ENCODE measurements around the gene WDR12.
"Not testable (repeated sequence)": the region's sequence is repeated elsewhere in the genome, so short reads cannot be mapped to it uniquely, and the experiment has no call there.

Gene WDR12

DNA sequence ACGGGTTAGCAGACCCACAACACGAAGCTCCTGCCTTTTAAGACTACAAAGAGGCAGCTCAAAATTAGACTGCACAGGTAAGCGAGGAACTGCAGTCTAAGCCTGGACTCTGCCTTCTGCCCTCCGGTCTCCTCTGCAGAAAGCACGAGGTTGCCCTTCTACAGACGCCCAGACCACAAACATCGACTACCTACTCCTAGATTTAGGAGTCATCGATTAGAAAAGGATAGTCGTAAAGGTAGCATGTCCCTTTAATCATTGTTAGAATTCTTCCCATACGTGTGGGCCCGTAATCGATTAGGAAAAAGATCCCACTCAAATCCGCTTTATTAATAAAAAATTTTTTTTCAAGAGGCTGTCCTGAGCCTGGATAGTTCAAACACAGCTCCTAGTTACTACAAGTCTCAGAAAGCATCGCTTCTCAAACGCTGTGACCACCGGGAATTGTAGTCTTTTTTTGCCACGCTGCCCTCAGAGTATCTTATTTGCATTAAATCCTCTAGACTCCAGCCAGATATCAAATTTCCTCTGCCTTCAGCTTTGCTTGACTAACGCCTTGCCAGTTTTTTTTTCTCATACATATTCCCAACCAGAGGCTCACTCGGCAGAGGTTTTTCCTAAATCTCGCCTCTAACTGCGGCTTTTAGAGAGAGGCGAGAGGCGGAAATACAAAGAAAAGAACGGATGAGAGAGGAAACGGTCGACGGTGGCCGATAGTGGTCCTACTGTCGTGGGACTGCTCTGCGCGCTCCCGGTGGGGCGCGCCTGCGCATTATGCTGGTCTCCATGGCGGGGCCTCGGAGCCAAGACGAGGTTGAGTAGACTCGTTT is at the start of gene WDR12, which contains the start of gene CARF:
Gene WDR12, minus strand, starts transcription at position 162 of the 830 bp plus-strand sequence. CDS start 197 bp downstream, outside the sequence.
Gene CARF, plus strand, starts transcription at position 764 of the 830 bp plus-strand sequence. CDS start 29,628 bp downstream, outside the sequence.
- 0 out of 2 replicates have a peak, but pooled peaks cover 8% of the 10 kb centered on the region for H3K36me3 ChIP-seq (ENCODE audit: control insufficient read depth, insufficient read depth, low read length)
- H3K27me3 ChIP-seq (ENCODE audit: control insufficient read depth, insufficient read depth, low read length): no peaks in the 10 kb centered on the region
- peak within 1 kb of the TSS; percentile 80 for H3K27ac ChIP-seq (ENCODE audit: low read depth, low read length)
- peak within 1 kb of the TSS; percentile 88 for H3K9ac ChIP-seq (ENCODE audit: low read length)
- no peaks in the 10 kb centered on the region for H3K4me1 ChIP-seq (ENCODE audit: control insufficient read depth, insufficient read depth, low read length)
- H3K9me3 ChIP-seq (ENCODE audit: control insufficient read depth, insufficient read depth, low read depth, low read length): no peaks in the 10 kb centered on the region
- peak within 1 kb of the TSS; percentile 93 for H3K4me3 ChIP-seq (ENCODE audit: low read depth, low read length)

DNA sequence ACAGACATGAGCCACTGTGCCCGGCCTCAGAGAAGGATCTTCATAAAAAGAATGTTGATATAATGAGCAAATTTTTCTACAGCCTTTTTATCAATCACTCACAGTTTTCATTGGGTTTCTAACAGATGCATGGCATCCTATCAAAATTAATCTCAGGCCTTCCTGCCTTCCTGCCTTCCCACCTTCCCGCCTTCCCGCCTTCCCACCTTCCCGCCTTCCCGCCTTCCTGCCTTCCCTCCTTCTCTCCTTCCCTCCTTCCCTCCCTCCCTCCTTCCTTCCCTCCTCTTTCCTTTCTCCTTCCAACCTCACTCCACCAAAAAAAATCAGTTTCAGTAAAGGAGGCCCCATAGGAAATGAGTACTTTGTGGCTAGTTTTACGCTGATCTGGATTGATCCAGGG is 49.1 kb upstream of the WDR12 start:
- Histone ChIP-seq H3K27ac (ENCODE audit: low read depth, low read length) (no peak overlapping the region), H3K4me1 (ENCODE audit: control insufficient read depth, insufficient read depth, low read length) (peaks cover under 1% of the 10 kb centered on the region; the same call in 1 of the 2 replicates), H3K4me3 (ENCODE audit: low read depth, low read length) (no peak overlapping the region), H3K27me3 (ENCODE audit: control insufficient read depth, insufficient read depth, low read length) (no peaks in the 10 kb centered on the region), H3K9ac (ENCODE audit: low read length) (no peak overlapping the region), H3K9me3 (ENCODE audit: control insufficient read depth, insufficient read depth, low read depth, low read length) (no peaks in the 10 kb centered on the region), H3K36me3 (ENCODE audit: control insufficient read depth, insufficient read depth, low read length) (no peaks in the 10 kb centered on the region)

DNA sequence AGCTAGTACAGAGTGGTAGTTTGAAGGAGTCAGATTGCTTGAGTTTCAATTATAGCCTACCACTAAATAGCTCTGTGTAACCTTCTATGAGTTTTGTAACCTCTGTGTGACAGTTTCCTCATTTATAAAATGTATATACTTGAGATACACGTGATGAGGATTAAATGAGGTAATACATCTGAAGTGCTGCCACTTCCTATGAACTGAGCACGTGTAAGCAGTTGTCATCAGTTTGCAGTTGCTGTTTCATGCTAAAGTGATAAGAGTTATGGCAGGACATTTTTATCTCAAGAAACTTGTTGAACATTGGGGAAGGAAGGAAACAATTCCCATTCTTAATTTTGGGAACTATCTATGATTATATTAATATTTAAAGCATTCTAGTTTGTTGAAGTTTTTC is 39.1 kb upstream of the WDR12 start:
- Histone ChIP-seq H3K9me3 (ENCODE audit: control insufficient read depth, insufficient read depth, low read depth, low read length) (peaks cover 10% of the 10 kb centered on the region; the same call in 1 of the 2 replicates), H3K27ac (ENCODE audit: low read depth, low read length) (no peak overlapping the region), H3K36me3 (ENCODE audit: control insufficient read depth, insufficient read depth, low read length) (no peaks in the 10 kb centered on the region), H3K9ac (ENCODE audit: low read length) (no peak overlapping the region), H3K4me3 (ENCODE audit: low read depth, low read length) (no peak overlapping the region), H3K27me3 (ENCODE audit: control insufficient read depth, insufficient read depth, low read length) (no peaks in the 10 kb centered on the region), H3K4me1 (ENCODE audit: control insufficient read depth, insufficient read depth, low read length) (no peaks in the 10 kb centered on the region)

DNA sequence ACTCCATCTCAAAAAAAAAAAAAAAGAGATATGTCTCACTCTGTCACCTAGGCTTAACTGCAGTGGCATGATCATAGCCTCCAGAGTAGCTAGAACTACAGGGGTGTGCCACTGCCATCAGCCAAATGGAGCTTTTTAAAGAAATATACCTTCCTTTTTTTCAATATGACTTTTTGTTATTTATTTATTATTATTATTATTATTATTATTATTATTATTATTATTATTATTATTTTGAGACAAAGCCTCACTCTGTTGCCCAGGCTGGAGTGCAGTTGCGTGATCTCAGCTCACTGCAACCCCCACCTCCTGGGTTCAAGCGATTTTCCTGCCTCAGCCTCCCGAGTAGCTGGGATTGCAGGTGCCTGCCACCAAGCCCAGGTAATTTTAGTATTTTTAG is 37.9 kb upstream of the WDR12 start:
- H3K4me3 ChIP-seq (ENCODE audit: low read depth, low read length); H3K4me1 ChIP-seq (ENCODE audit: control insufficient read depth, insufficient read depth, low read length); H3K36me3 ChIP-seq (ENCODE audit: control insufficient read depth, insufficient read depth, low read length); H3K9ac ChIP-seq (ENCODE audit: low read length); H3K27ac ChIP-seq (ENCODE audit: low read depth, low read length); H3K27me3 ChIP-seq (ENCODE audit: control insufficient read depth, insufficient read depth, low read length): not testable (repeated sequence)
- peaks cover 12% of the 10 kb centered on the region; the same call in 1 of the 2 replicates for H3K9me3 ChIP-seq (ENCODE audit: control insufficient read depth, insufficient read depth, low read depth, low read length)

DNA sequence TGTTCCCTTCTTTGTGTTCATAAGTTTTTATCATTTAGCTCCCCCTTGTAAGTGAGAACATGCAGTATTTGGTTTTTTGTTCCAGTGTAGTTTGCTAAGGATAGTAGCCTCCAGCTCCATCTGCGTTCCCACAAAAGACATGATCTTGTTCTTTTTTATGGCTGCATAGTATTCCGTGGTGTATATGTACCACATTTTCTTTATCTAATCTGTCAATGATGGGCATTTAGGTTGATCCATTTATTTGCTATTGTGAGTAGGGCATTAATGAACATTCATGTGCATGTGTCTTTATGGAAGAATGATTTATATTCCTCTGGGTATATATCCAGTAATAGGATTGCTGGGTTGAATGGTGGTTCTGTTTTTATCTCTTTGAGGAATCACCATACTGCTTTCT is 34.0 kb upstream of the WDR12 start:
- Histone ChIP-seq H3K4me3 (ENCODE audit: low read depth, low read length) (no peak overlapping the region), H3K27me3 (ENCODE audit: control insufficient read depth, insufficient read depth, low read length) (no peaks in the 10 kb centered on the region), H3K4me1 (ENCODE audit: control insufficient read depth, insufficient read depth, low read length) (no peaks in the 10 kb centered on the region), H3K36me3 (ENCODE audit: control insufficient read depth, insufficient read depth, low read length) (no peaks in the 10 kb centered on the region), H3K9me3 (ENCODE audit: control insufficient read depth, insufficient read depth, low read depth, low read length) (peaks cover 12% of the 10 kb centered on the region; the same call in 1 of the 2 replicates), H3K9ac (ENCODE audit: low read length) (no peak overlapping the region), H3K27ac (ENCODE audit: low read depth, low read length) (no peak overlapping the region)

DNA sequence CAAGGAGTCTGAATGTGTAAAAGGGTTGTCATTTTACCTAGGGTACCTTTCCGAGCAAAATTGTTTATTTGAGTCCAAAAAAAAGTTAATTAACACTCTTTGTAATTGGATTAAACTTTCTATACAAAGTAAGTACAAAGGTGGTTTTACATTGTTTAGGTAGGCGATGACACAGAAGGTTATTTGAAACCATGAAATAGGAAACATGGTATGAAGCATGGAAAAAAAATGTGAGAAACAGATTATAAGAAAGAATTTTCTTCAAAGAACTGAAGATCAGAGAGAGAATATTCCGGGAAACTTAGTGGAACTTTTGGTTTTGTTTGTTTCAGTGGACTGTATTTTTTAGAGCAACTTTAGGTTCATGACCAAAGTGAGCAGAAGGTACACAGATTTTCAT is 33.3 kb upstream of the WDR12 start:
- Histone ChIP-seq H3K27me3 (ENCODE audit: control insufficient read depth, insufficient read depth, low read length) (no peaks in the 10 kb centered on the region), H3K27ac (ENCODE audit: low read depth, low read length) (no peak overlapping the region), H3K4me1 (ENCODE audit: control insufficient read depth, insufficient read depth, low read length) (no peaks in the 10 kb centered on the region)

DNA sequence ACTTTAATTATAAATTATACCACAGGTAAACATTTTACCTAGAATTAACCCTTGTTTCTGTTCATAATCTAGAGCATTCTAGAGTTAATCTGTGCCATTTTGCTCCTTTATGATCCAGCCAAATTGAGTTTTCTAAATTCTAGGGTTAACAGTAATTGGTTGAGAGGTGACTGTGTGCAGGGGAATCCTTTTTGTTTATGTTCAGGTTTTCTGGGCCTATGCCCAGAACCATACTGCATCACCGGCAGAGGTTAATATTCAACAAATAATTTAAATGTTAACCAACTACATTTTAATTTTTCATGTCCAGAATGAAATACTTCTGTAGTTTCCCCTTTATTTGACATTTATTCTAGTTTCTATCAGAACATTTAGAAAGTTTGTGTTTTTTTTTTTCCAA is 32.9 kb upstream of the WDR12 start:
- peaks cover 12% of the 10 kb centered on the region; the same call in 1 of the 2 replicates for H3K9me3 ChIP-seq (ENCODE audit: control insufficient read depth, insufficient read depth, low read depth, low read length)
- H3K4me1 ChIP-seq (ENCODE audit: control insufficient read depth, insufficient read depth, low read length): no peaks in the 10 kb centered on the region
- H3K4me3 ChIP-seq (ENCODE audit: low read depth, low read length): no peak overlapping the region
- no peaks in the 10 kb centered on the region for H3K36me3 ChIP-seq (ENCODE audit: control insufficient read depth, insufficient read depth, low read length)
- no peaks in the 10 kb centered on the region for H3K27me3 ChIP-seq (ENCODE audit: control insufficient read depth, insufficient read depth, low read length)
- no peak overlapping the region for H3K9ac ChIP-seq (ENCODE audit: low read length)
- no peak overlapping the region for H3K27ac ChIP-seq (ENCODE audit: low read depth, low read length)

More for the DNA sequence above, 33.3 kb upstream of the WDR12 start:
- H3K9me3 ChIP-seq (ENCODE audit: control insufficient read depth, insufficient read depth, low read depth, low read length): peaks cover 12% of the 10 kb centered on the region; the same call in 1 of the 2 replicates
- H3K4me3 ChIP-seq (ENCODE audit: low read depth, low read length): no peak overlapping the region
- H3K36me3 ChIP-seq (ENCODE audit: control insufficient read depth, insufficient read depth, low read length): no peaks in the 10 kb centered on the region
- no peak overlapping the region for H3K9ac ChIP-seq (ENCODE audit: low read length)

DNA sequence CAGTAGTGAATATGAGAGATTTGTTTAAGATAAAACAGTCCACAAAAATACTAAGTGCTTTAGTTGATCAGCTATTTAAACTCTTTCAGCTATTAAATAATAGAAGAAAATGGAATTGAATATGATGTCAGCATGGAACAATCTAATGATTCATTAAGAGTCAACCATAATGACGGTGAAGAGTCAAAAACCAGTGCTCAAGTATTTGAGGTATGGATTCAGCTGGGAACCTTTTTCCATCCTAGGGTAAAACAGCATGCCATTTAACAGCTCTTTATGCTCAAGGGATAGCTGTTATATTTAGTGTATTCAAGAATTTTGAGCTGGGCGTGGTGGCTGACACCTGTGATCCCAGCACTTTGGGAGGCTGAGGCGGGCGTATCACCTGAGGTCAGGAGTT is 30.3 kb upstream of the WDR12 start:
- H3K27me3 ChIP-seq (ENCODE audit: control insufficient read depth, insufficient read depth, low read length): no peaks in the 10 kb centered on the region
- no peak overlapping the region for H3K27ac ChIP-seq (ENCODE audit: low read depth, low read length)
- H3K4me1 ChIP-seq (ENCODE audit: control insufficient read depth, insufficient read depth, low read length): no peaks in the 10 kb centered on the region
- H3K4me3 ChIP-seq (ENCODE audit: low read depth, low read length): no peak overlapping the region
- 0 out of 2 replicates have a peak, but pooled peaks cover 2% of the 10 kb centered on the region for H3K9me3 ChIP-seq (ENCODE audit: control insufficient read depth, insufficient read depth, low read depth, low read length)
- no peak overlapping the region for H3K9ac ChIP-seq (ENCODE audit: low read length)
- H3K36me3 ChIP-seq (ENCODE audit: control insufficient read depth, insufficient read depth, low read length): no peaks in the 10 kb centered on the region

DNA sequence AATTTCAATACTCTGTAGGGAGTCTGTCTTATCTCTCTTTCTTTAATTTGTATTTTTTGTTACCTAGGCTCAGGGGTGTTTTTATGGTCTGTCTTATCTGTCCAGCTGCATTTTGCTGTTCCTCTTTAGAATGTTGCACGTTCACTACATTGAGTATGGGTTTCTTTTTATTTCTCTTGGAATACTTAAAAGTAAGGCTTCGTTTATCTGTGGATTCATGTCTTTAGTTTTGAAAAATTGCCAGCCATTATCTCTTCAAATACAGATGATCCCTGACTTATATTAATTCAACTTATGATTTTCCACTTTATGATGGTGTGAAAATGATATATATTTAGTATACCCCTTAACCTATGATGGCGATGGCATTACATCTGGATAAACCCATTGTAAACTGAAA is 27.5 kb upstream of the WDR12 start:
- Histone ChIP-seq H3K27ac (ENCODE audit: low read depth, low read length) (no peak overlapping the region), H3K36me3 (ENCODE audit: control insufficient read depth, insufficient read depth, low read length) (no peaks in the 10 kb centered on the region), H3K9ac (ENCODE audit: low read length) (no peak overlapping the region), H3K27me3 (ENCODE audit: control insufficient read depth, insufficient read depth, low read length) (no peaks in the 10 kb centered on the region), H3K4me3 (ENCODE audit: low read depth, low read length) (no peak overlapping the region), H3K4me1 (ENCODE audit: control insufficient read depth, insufficient read depth, low read length) (no peaks in the 10 kb centered on the region), H3K9me3 (ENCODE audit: control insufficient read depth, insufficient read depth, low read depth, low read length) (no peaks in the 10 kb centered on the region)

DNA sequence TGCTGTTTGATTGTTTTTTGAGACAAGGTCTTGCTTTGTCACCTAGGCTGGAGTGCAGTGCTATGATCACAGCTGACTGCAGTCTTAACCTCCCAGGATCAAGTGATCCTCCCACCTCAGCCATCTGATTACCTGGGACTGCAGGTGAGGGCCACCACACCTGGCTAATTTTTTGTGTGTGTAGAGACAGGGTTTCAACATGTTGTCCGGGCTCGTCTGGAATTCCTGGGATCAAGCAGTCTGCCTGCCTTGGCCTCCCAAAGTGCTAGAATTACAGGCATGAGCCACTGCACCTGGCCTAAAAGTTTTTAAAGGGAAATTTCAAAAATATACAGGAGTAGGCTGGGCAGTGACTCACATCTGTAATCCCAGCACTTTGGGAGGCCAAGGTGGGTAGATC is 23.0 kb upstream of the WDR12 start:
- peaks cover 3% of the 10 kb centered on the region; the same call in 1 of the 2 replicates for H3K4me1 ChIP-seq (ENCODE audit: control insufficient read depth, insufficient read depth, low read length)
- H3K27ac ChIP-seq (ENCODE audit: low read depth, low read length): no peak overlapping the region
- H3K9me3 ChIP-seq (ENCODE audit: control insufficient read depth, insufficient read depth, low read depth, low read length): no peaks in the 10 kb centered on the region
- H3K9ac ChIP-seq (ENCODE audit: low read length): no peak overlapping the region
- no peaks in the 10 kb centered on the region for H3K36me3 ChIP-seq (ENCODE audit: control insufficient read depth, insufficient read depth, low read length)
- no peaks in the 10 kb centered on the region for H3K27me3 ChIP-seq (ENCODE audit: control insufficient read depth, insufficient read depth, low read length)
- H3K4me3 ChIP-seq (ENCODE audit: low read depth, low read length): no peak overlapping the region

DNA sequence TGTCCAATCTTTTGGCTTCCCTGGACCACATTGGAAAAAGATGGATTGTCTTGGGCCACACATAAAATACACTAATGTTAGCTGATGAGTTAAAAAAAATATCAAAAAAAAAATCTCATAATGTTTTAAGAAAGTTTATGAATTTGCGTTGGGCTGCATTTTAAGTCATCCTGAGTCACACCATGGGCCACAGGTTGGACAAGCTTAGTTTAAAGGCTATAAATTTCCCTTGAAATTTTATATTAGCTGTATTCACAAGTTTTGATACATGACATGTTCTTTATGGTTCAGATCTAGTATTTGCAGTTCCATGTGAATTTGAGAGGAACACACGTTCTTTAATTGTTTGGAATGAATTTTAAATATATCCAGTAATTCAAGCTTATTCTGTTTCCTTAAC is 22.5 kb upstream of the WDR12 start:
- H3K9ac ChIP-seq (ENCODE audit: low read length): no peak overlapping the region
- H3K4me3 ChIP-seq (ENCODE audit: low read depth, low read length): no peak overlapping the region
- H3K9me3 ChIP-seq (ENCODE audit: control insufficient read depth, insufficient read depth, low read depth, low read length): no peaks in the 10 kb centered on the region
- no peaks in the 10 kb centered on the region for H3K36me3 ChIP-seq (ENCODE audit: control insufficient read depth, insufficient read depth, low read length)
- H3K27me3 ChIP-seq (ENCODE audit: control insufficient read depth, insufficient read depth, low read length): no peaks in the 10 kb centered on the region
- no peak overlapping the region for H3K27ac ChIP-seq (ENCODE audit: low read depth, low read length)
- peaks cover 3% of the 10 kb centered on the region; the same call in 1 of the 2 replicates for H3K4me1 ChIP-seq (ENCODE audit: control insufficient read depth, insufficient read depth, low read length)

All from HUES6 (cell line).